Progenitor cell of endocrine pancreas (in vitro differentiated cells): ENCODE data around the gene DUS2. TPM values are rescaled to one million over a fixed set of nuclear protein-coding genes. Genes with fewer than 3 reads are reported as not detected.

Experiments
- DNase-seq: peaks from one replicate; pipeline ENCODE4 v3.0.0; 2021; ENCODE audit warnings: low spot score; ENCODE audit not compliant: unreplicated experiment
- H3K27ac Mint-ChIP-seq: 2 replicates; pipeline ENCODE4 v1.8.0; 2021; ENCODE audit warnings: mild to moderate bottlenecking, moderate library complexity, mixed read lengths
- H3K27me3 Mint-ChIP-seq: 2 replicates; pipeline ENCODE4 v1.8.0; 2021; ENCODE audit warnings: mixed read lengths
- H3K36me3 Mint-ChIP-seq: 2 replicates; pipeline ENCODE4 v1.8.0; 2022; ENCODE audit warnings: mixed read lengths; ENCODE audit not compliant: insufficient read depth
- H3K4me1 Mint-ChIP-seq: 2 replicates; pipeline ENCODE4 v1.8.0; 2021; ENCODE audit warnings: low read depth, mixed read lengths
- H3K4me3 Mint-ChIP-seq: 2 replicates; pipeline ENCODE4 v1.8.0; 2021; ENCODE audit warnings: low read depth, mild to moderate bottlenecking, moderate library complexity, mixed read lengths
- H3K9me3 Mint-ChIP-seq: 2 replicates; pipeline ENCODE4 v1.8.0; 2021; ENCODE audit warnings: low read depth, mixed read lengths
- CTCF ChIP-seq: fragments of 200-600 bp; sonication (generic); IDR thresholded peaks from one replicate; pipeline ENCODE4 v1.5.0; 2021; ENCODE audit warnings: antibody characterized with exemption, mild to moderate bottlenecking; ENCODE audit not compliant: unreplicated experiment
- total RNA-seq: library from RNA; stranded (reverse); gene quantifications from 2 replicates; pipeline ENCODE4 v1.2.1, GENCODE V29; 2021

DUS2 gene
- total RNA-seq, 1 donor from 2014 or later: 18.8 TPM

- Mint-ChIP-seq H3K27ac (no peak overlapping the region), H3K4me3 (no peak overlapping the region), H3K4me1 (peaks cover 38% of the 10 kb centered on the region), H3K36me3 (peaks cover 1% of the 10 kb centered on the region), H3K9me3 (no peaks in the 10 kb centered on the region), H3K27me3 (no peaks in the 10 kb centered on the region)
- peak; percentile 32 for TF ChIP-seq CTCF
- DNase-seq: no peak
Observed at GRCh38 chr16:68093816-68094613, 70.9 kb downstream of the DUS2 start.

GRCh38 chr16:68094614-68094934 lies 71.5 kb downstream of the DUS2 start:
- Mint-ChIP-seq H3K9me3 (no peaks in the 10 kb centered on the region), H3K4me1 (peaks cover 37% of the 10 kb centered on the region), H3K27me3 (no peaks in the 10 kb centered on the region), H3K27ac (no peak overlapping the region), H3K4me3 (no peak overlapping the region), H3K36me3 (peaks cover 1% of the 10 kb centered on the region)
- no peak for TF ChIP-seq CTCF
- DNase-seq: no peak

GRCh38 chr16:68096491-68096890 lies 73.4 kb downstream of the DUS2 start:
- Mint-ChIP-seq H3K36me3 (peaks cover 1% of the 10 kb centered on the region), H3K9me3 (no peaks in the 10 kb centered on the region), H3K27me3 (no peaks in the 10 kb centered on the region), H3K27ac (no peak overlapping the region), H3K4me1 (peaks cover 21% of the 10 kb centered on the region), H3K4me3 (no peak overlapping the region)
- DNase-seq: no peak
- TF ChIP-seq CTCF: no peak

- Mint-ChIP-seq H3K4me1 (peaks cover 17% of the 10 kb centered on the region), H3K27me3 (no peaks in the 10 kb centered on the region), H3K9me3 (no peaks in the 10 kb centered on the region), H3K27ac (no peak overlapping the region), H3K4me3 (no peak overlapping the region), H3K36me3 (peaks cover 1% of the 10 kb centered on the region)
- no peak for TF ChIP-seq CTCF
- DNase-seq: no peak
Observed at GRCh38 chr16:68097088-68097487, 74.0 kb downstream of the DUS2 start.

- H3K27ac Mint-ChIP-seq: no peak overlapping the region
- peaks cover 14% of the 10 kb centered on the region for H3K4me1 Mint-ChIP-seq
- no peaks in the 10 kb centered on the region for H3K27me3 Mint-ChIP-seq
- no peak for DNase-seq
- TF ChIP-seq CTCF: no peak
- H3K9me3 Mint-ChIP-seq: no peaks in the 10 kb centered on the region
- H3K4me3 Mint-ChIP-seq: no peak overlapping the region
- H3K36me3 Mint-ChIP-seq: peaks cover 1% of the 10 kb centered on the region
Observed at GRCh38 chr16:68097895-68098294, 74.8 kb downstream of the DUS2 start.
